Upper lobe of right lung (tissue), 1 donor: ENCODE data around the gene MYO1B. TPM values are rescaled to one million over a fixed set of nuclear protein-coding genes. Genes with fewer than 3 reads are reported as not detected.

ENCODE experiments used
- ATAC-seq: fragments of 200-7000 bp; cut with Tn5 transposase; one replicate; pipeline ENCODE4 v1.9.1; 2020; ENCODE audit warnings: mild to moderate bottlenecking, moderate library complexity
- DNase-seq: peaks from one replicate; pipeline ENCODE4 v3.0.0-alpha.2; 2020
- H3K27ac ChIP-seq: fragments of 200-600 bp; one replicate; pipeline ENCODE4 v1.8.0; 2022
- H3K27me3 ChIP-seq: fragments of 200-600 bp; one replicate; pipeline ENCODE4 v1.8.0; 2022; ENCODE audit warnings: mild to moderate bottlenecking
- H3K36me3 ChIP-seq: fragments of 200-600 bp; one replicate; pipeline ENCODE4 v1.8.0; 2022
- H3K4me1 ChIP-seq: fragments of 200-600 bp; one replicate; pipeline ENCODE4 v1.8.0; 2022
- H3K4me3 ChIP-seq: fragments of 200-600 bp; one replicate; pipeline ENCODE4 v1.8.0; 2022; ENCODE audit warnings: mild to moderate bottlenecking
- H3K9me3 ChIP-seq: fragments of 200-600 bp; one replicate; pipeline ENCODE4 v1.8.0; 2022
- CTCF ChIP-seq: fragments of 200-600 bp; IDR thresholded peaks from one replicate; pipeline ENCODE4 v1.8.0; 2022; ENCODE audit warnings: antibody characterized with exemption
- intact Hi-C: fragments of 100-400 bp; cut with DNase I; formaldehyde crosslinking; loops from one replicate; pipeline ENCODE4 v1.11.0; 2022
- total RNA-seq: library from RNA; stranded (reverse); fragmentation: NEBNext Ultra II Directional; extraction: Animal tissue kit (Norgen Biotek cat#: 25700); gene quantifications from one replicate; pipeline ENCODE4 v1.2.1, GENCODE V29; 2021
- donor health status: DM: no; HTN: yes; CAD: no; lungs with severe emphysema.

The MYO1B gene
- total RNA-seq, 1 donor from 2014 or later: 231 TPM

GRCh38 chr2:191252699-191253098 is 7.5 kb downstream of the MYO1B start:
- Histone ChIP-seq H3K27ac (no peak overlapping the region), H3K27me3 (no peaks in the 10 kb centered on the region), H3K4me1 (peaks cover 58% of the 10 kb centered on the region), H3K36me3 (no peaks in the 10 kb centered on the region), H3K4me3 (no peak overlapping the region), H3K9me3 (no peaks in the 10 kb centered on the region)
- no peak for TF ChIP-seq CTCF
- intact Hi-C loops: loop anchor here (5.0 kb wide), 1 partner anchor 140 kb away; no protein-coding TSS in a partner anchor
- ATAC-seq (no peak), DNase-seq (no peak)

GRCh38 chr2:191253476-191253875 is 8.3 kb downstream of the MYO1B start:
- no peaks in the 10 kb centered on the region for H3K36me3 ChIP-seq
- H3K4me1 ChIP-seq: peaks cover 51% of the 10 kb centered on the region
- H3K27me3 ChIP-seq: no peaks in the 10 kb centered on the region
- no peak for TF ChIP-seq CTCF
- no peaks in the 10 kb centered on the region for H3K9me3 ChIP-seq
- no peak for ATAC-seq
- H3K27ac ChIP-seq: no peak overlapping the region
- H3K4me3 ChIP-seq: no peak overlapping the region
- intact Hi-C loops: loop anchor here (5.0 kb wide), 1 partner anchor 139 kb away; no protein-coding TSS in a partner anchor
- no peak for DNase-seq

- H3K4me1 ChIP-seq: peaks cover 41% of the 10 kb centered on the region
Measured at GRCh38 chr2:191255271-191255670, 10.1 kb downstream of the MYO1B start.

GRCh38 chr2:191255756-191256312 is 10.6 kb downstream of the MYO1B start:
- H3K27me3 ChIP-seq: no peaks in the 10 kb centered on the region
- H3K9me3 ChIP-seq: no peaks in the 10 kb centered on the region
- H3K27ac ChIP-seq: no peak overlapping the region
- DNase-seq: no peak
- no peaks in the 10 kb centered on the region for H3K36me3 ChIP-seq
- intact Hi-C loops: no loop called here
- H3K4me1 ChIP-seq: peaks cover 39% of the 10 kb centered on the region
- H3K4me3 ChIP-seq: no peak overlapping the region
- peak; percentile 28 for ATAC-seq
- no peak for TF ChIP-seq CTCF

More at GRCh38 chr2:191255271-191255670, 10.1 kb downstream of the MYO1B start:
- intact Hi-C loops: no loop called here
- no peak overlapping the region for H3K4me3 ChIP-seq
- ATAC-seq (no peak), DNase-seq (no peak)
- no peaks in the 10 kb centered on the region for H3K9me3 ChIP-seq
- no peak overlapping the region for H3K27ac ChIP-seq
- no peaks in the 10 kb centered on the region for H3K36me3 ChIP-seq
- no peaks in the 10 kb centered on the region for H3K27me3 ChIP-seq
- no peak for TF ChIP-seq CTCF

GRCh38 chr2:191257934-191258333 is 12.7 kb downstream of the MYO1B start:
- no peak overlapping the region for H3K4me3 ChIP-seq
- no peaks in the 10 kb centered on the region for H3K9me3 ChIP-seq
- ATAC-seq (no peak), DNase-seq (no peak)
- peaks cover 33% of the 10 kb centered on the region for H3K4me1 ChIP-seq
- intact Hi-C loops: no loop called here
- no peaks in the 10 kb centered on the region for H3K36me3 ChIP-seq
- H3K27ac ChIP-seq: no peak overlapping the region
- H3K27me3 ChIP-seq: no peaks in the 10 kb centered on the region
- TF ChIP-seq CTCF: no peak

- no peak for TF ChIP-seq CTCF
- Histone ChIP-seq H3K27me3 (no peaks in the 10 kb centered on the region), H3K36me3 (no peaks in the 10 kb centered on the region), H3K4me3 (no peak overlapping the region), H3K9me3 (no peaks in the 10 kb centered on the region), H3K4me1 (peaks cover 30% of the 10 kb centered on the region), H3K27ac (no peak overlapping the region)
- intact Hi-C loops: no loop called here
- DNase-seq (no peak), ATAC-seq (no peak)
Measured at GRCh38 chr2:191258996-191259395, 13.8 kb downstream of the MYO1B start.
